DMS53 treated with DMSO at 0.1 percent for 48 hours (cell line): ENCODE measurements around the gene ISYNA1.

ENCODE experiments used
- DNase-seq: peaks from one replicate; lab custom pipeline; 2025; ENCODE audit not compliant: unreplicated experiment; lab: John Stamatoyannopoulos, UW

ISYNA1 gene

GRCh38 chr19:18397242-18398202, 40.4 kb downstream of the ISYNA1 start, which contains the start of gene LRRC25:
Gene LRRC25, minus strand, starts transcription at chr19:18397622. Its CDS starts 659 bp downstream, at chr19:18396963.
- no peak for DNase-seq

GRCh38 chr19:18396471-18397241, 41.3 kb downstream of the ISYNA1 start:
- no peak for DNase-seq

- DNase-seq: no peak
These were observed 44.1 kb downstream of the ISYNA1 start for GRCh38 chr19:18393836-18394235.

- DNase-seq: no peak
These were observed 45.0 kb downstream of the ISYNA1 start for GRCh38 chr19:18392926-18393325.

GRCh38 chr19:18392417-18392816, 45.5 kb downstream of the ISYNA1 start:
- DNase-seq: no peak

GRCh38 chr19:18391509-18392075, 46.3 kb downstream of the ISYNA1 start:
- DNase-seq: no peak

GRCh38 chr19:18390065-18390907, 47.6 kb downstream of the ISYNA1 start:
- DNase-seq: no peak

GRCh38 chr19:18389726-18390064, 48.2 kb downstream of the ISYNA1 start:
- no peak for DNase-seq

- DNase-seq: no peak
These were observed 48.8 kb downstream of the ISYNA1 start for GRCh38 chr19:18388960-18389725.

- peak; percentile 21 for DNase-seq
These were observed 49.6 kb downstream of the ISYNA1 start for GRCh38 chr19:18388100-18388959.

GRCh38 chr19:18386543-18387271, 51.2 kb downstream of the ISYNA1 start:
- DNase-seq: peak; percentile 25

- peak; percentile 69 for DNase-seq
These were observed 52.0 kb downstream of the ISYNA1 start, which contains the start of gene GDF15 for GRCh38 chr19:18385675-18386542. Gene GDF15, plus strand, starts transcription at chr19:18386158. Its CDS starts 32 bp downstream, at chr19:18386190.

- DNase-seq: no peak
These were observed 52.6 kb downstream of the ISYNA1 start for GRCh38 chr19:18385359-18385674.

- no peak for DNase-seq
These were observed 53.2 kb downstream of the ISYNA1 start for GRCh38 chr19:18384775-18385174.
